ENCODE results near the gene ELOVL7. TPM values are rescaled to one million over a fixed set of nuclear protein-coding genes. Genes with fewer than 3 reads are reported as not detected.

ELOVL7 gene
- total RNA-seq, 1 experiment from 2014 or later, result 2.5 TPM

DNA sequence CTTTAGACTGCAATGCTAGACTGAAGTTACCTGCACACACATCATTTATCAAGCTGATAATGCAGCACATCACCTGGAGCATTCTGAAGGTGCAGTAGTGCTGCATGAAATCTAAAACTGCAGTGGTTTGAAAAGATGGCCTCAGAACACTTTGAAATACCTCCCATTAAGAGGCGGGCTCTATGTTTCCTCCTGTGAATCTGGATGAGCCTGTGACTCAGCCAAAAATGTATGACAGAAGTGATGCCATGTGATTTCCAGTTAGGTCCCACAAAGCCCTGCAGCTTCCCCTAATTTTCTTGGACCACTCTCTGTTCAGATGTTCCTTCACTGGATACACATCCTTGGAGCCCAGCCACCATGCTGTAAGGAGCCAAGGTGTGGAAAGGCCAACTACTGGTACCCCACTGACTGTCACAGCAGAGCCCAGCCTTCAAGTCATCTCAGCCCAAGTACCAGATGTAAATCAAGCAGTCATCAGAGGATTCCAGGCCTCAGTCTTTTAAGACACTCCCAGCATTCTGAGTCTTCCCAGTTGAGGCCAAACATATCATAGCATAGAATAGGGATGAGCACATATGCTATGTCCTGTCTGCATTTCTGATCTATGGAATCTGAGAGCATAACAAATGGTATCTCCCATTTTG is 116.9 kb downstream of the ELOVL7 start:
- H3K27ac Mint-ChIP-seq, result no peak overlapping the region; a peak in 1 of 7 replicates
- H3K56ac ChIP-seq (ENCODE audit: insufficient read length, low read depth, low read length), result no peak overlapping the region
- H3K27ac ChIP-seq (ENCODE audit: insufficient read length, low read depth, low read length), result no peak overlapping the region
- no peak overlapping the region for H3K9ac ChIP-seq (ENCODE audit: extremely low read depth, insufficient read length, low read length)
- no peak overlapping the region for H3K23ac ChIP-seq (ENCODE audit: insufficient read length, low read depth, low read length)
- no peak overlapping the region for H2BK20ac ChIP-seq (ENCODE audit: low read depth, low read length, poor library complexity, severe bottlenecking)
- H3T11ph ChIP-seq (ENCODE audit: low read length), result no peak overlapping the region
- H3K4me1 Mint-ChIP-seq, result peaks cover 2 to 7% of the 10 kb centered on the region in 2 experiments
- H2AFZ ChIP-seq (ENCODE audit: low read length), result no peak overlapping the region
- no peak overlapping the region for H2BK120ac ChIP-seq (ENCODE audit: low read depth, low read length, poor library complexity, severe bottlenecking)
- TF ChIP-seq, protein P1, sequence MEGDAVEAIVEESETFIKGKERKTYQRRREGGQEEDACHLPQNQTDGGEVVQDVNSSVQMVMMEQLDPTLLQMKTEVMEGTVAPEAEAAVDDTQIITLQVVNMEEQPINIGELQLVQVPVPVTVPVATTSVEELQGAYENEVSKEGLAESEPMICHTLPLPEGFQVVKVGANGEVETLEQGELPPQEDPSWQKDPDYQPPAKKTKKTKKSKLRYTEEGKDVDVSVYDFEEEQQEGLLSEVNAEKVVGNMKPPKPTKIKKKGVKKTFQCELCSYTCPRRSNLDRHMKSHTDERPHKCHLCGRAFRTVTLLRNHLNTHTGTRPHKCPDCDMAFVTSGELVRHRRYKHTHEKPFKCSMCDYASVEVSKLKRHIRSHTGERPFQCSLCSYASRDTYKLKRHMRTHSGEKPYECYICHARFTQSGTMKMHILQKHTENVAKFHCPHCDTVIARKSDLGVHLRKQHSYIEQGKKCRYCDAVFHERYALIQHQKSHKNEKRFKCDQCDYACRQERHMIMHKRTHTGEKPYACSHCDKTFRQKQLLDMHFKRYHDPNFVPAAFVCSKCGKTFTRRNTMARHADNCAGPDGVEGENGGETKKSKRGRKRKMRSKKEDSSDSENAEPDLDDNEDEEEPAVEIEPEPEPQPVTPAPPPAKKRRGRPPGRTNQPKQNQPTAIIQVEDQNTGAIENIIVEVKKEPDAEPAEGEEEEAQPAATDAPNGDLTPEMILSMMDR (conservative IDR thresholded peaks at IDR 0.05), result no peak
- no peak overlapping the region for H3K4me3 Mint-ChIP-seq
- WGBS (ENCODE audit: extremely low coverage, insufficient read length, low lambda C conversion rate), result no CpG with 5 or more reads among the region's 1 CpG
- no peaks in the 10 kb centered on the region for H3K79me1 ChIP-seq (ENCODE audit: insufficient read depth, low read depth, low read length, poor library complexity, severe bottlenecking)
- no peaks in the 10 kb centered on the region for H3K4me1 ChIP-seq (ENCODE audit: insufficient read depth, low read length)
- H3K27me3 Mint-ChIP-seq (ENCODE audit: low read depth), result peaks cover 4% of the 10 kb centered on the region
- no peaks in the 10 kb centered on the region for H3K27me3 ChIP-seq (ENCODE audit: insufficient read depth, low read length)
- H3K9me3 Mint-ChIP-seq, result peaks cover 2 to 4% of the 10 kb centered on the region in 2 experiments; a peak in 2 of 5 replicates
- H3K23me2 ChIP-seq (ENCODE audit: insufficient read length, low read depth, low read length, poor library complexity, severe bottlenecking), result no peaks in the 10 kb centered on the region
- H4K5ac ChIP-seq (ENCODE audit: insufficient read length, low read depth, low read length), result no peak overlapping the region
- no peaks in the 10 kb centered on the region for H4K20me1 ChIP-seq (ENCODE audit: control insufficient read depth, insufficient read depth, insufficient read length)
- no peak overlapping the region for H4K8ac ChIP-seq (replicated peaks; ENCODE audit: insufficient read length, low read depth, low read length)
- no peak overlapping the region for H2AK5ac ChIP-seq (ENCODE audit: insufficient read length, low read length)
- no peak overlapping the region for H4K91ac ChIP-seq (ENCODE audit: insufficient read length, low read depth, low read length)
- no peak overlapping the region for H2BK5ac ChIP-seq (ENCODE audit: insufficient read length, low read length)
- no peak overlapping the region for H3K18ac ChIP-seq (ENCODE audit: insufficient read length, low read depth, low read length)
- H3K4me2 ChIP-seq (ENCODE audit: insufficient read depth, insufficient read length, low read length), result no peak overlapping the region
- H2BK15ac ChIP-seq (ENCODE audit: low read depth, low read length), result no peak overlapping the region
- no peak overlapping the region for H2BK12ac ChIP-seq (ENCODE audit: insufficient read length, low read depth, low read length)
- no peaks in the 10 kb centered on the region for H3K79me2 ChIP-seq (ENCODE audit: insufficient read depth, low read length)
- H3K9me3 ChIP-seq (ENCODE audit: control insufficient read depth, low read depth, low read length), result no peaks in the 10 kb centered on the region
- H3K4ac ChIP-seq (ENCODE audit: low read depth, low read length), result no peak overlapping the region
- no peak overlapping the region for H3K14ac ChIP-seq (ENCODE audit: insufficient read depth, low read length)
- DNase-seq, result no peak
- peaks cover 0 to 2% (median 0%) of the 10 kb centered on the region in 3 experiments; a peak in 2 of 7 replicates for H3K36me3 Mint-ChIP-seq (ENCODE audit: insufficient read depth in 1 of 3, low read depth in 3 of 3)
